Measurements from ENCODE around the gene MRTFA.

DNA sequence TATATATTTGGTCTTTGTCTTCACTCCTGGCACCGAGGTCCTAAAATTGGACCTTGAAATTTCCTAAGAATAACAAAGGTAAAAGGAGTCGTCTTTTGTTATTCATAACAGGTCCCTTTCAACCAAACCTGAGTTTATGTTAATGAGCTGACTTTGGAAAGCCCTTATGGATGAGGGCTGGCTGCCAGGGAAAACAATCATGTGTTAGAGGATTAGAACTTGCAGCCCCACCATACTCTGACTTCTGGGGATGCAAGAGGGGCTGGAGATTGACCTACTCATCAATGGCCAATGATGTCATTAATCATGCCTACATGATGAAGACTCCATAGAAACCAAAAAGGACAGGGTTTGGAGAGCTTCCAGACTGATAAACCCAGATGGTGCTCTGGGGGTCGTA is 118.9 kb downstream of the MRTFA start:
- TF ChIP-seq, protein P1, sequence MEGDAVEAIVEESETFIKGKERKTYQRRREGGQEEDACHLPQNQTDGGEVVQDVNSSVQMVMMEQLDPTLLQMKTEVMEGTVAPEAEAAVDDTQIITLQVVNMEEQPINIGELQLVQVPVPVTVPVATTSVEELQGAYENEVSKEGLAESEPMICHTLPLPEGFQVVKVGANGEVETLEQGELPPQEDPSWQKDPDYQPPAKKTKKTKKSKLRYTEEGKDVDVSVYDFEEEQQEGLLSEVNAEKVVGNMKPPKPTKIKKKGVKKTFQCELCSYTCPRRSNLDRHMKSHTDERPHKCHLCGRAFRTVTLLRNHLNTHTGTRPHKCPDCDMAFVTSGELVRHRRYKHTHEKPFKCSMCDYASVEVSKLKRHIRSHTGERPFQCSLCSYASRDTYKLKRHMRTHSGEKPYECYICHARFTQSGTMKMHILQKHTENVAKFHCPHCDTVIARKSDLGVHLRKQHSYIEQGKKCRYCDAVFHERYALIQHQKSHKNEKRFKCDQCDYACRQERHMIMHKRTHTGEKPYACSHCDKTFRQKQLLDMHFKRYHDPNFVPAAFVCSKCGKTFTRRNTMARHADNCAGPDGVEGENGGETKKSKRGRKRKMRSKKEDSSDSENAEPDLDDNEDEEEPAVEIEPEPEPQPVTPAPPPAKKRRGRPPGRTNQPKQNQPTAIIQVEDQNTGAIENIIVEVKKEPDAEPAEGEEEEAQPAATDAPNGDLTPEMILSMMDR (conservative IDR thresholded peaks at IDR 0.05) = no peak
- no peak for TF ChIP-seq EZH2 (IDR thresholded peaks at IDR 0.05; ENCODE audit: low read depth)

Data from PC-9 (cell line).